ENCODE measurements around the gene AQP7.

AQP7 gene

DNA sequence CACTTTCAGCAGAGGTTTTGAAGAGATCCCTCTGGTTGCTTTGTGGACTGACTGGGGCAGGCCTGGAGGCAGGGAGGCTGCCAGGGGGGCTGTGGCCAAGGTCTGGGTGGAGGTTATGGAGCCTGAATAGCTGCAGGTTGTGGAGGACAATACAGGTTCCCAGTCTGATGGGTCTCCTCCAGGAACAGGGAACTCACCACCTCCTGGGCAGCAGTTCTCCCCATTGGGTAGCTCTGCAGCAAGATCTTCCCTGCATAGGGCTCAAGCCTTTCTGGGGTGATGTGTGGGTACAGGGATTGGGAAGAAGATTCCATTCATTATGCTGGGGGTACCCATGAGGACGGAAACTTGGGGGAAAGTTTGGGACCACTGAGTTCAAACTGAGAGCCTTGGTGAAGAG is 38.2 kb upstream of the AQP7 start:
- Histone ChIP-seq H3K79me2 (ENCODE audit: insufficient read depth, low read length) (no peaks in the 10 kb centered on the region), H3K27ac (ENCODE audit: low read length) (no peak overlapping the region), H3K27me3 (ENCODE audit: insufficient read depth, low read length, poor library complexity) (no peaks in the 10 kb centered on the region), H3K4me1 (ENCODE audit: insufficient read depth, low read length) (peaks cover 11% of the 10 kb centered on the region), H3K36me3 (ENCODE audit: insufficient read depth, low read length) (no peaks in the 10 kb centered on the region), H3K9ac (ENCODE audit: low read depth, low read length) (no peak overlapping the region), H4K20me1 (ENCODE audit: insufficient read depth, low read length) (no peaks in the 10 kb centered on the region), H2AFZ (ENCODE audit: low read depth, low read length) (no peak overlapping the region), H3K4me2 (ENCODE audit: insufficient read depth, low read length) (no peak overlapping the region), H3K9me3 (ENCODE audit: insufficient read depth, low read length, severe bottlenecking) (no peaks in the 10 kb centered on the region), H3K4me3 (ENCODE audit: low read depth in 1 of 2, low read length in 2 of 2) (no peak overlapping the region)
- ATAC-seq (ENCODE audit: insufficient read depth, low read depth) (no peak), DNase-seq (no peak)
- TF ChIP-seq EZH2 (IDR thresholded peaks at IDR 0.05; ENCODE audit: borderline replicate concordance, low read depth, low read length, severe bottlenecking) (no peak), CTCF (IDR thresholded peaks at IDR 0.05; ENCODE audit: borderline replicate concordance, extremely low read depth, low read length, poor library complexity, severe bottlenecking) (no peak)

GRCh38 chr9:33440204-33440603 is 37.8 kb upstream of the AQP7 start:
- Histone ChIP-seq H3K36me3 (ENCODE audit: insufficient read depth, low read length) (no peaks in the 10 kb centered on the region), H3K4me3 (ENCODE audit: low read depth in 1 of 2, low read length in 2 of 2) (no peak overlapping the region), H2AFZ (ENCODE audit: low read depth, low read length) (no peak overlapping the region), H3K9ac (ENCODE audit: low read depth, low read length) (no peak overlapping the region), H3K4me1 (ENCODE audit: insufficient read depth, low read length) (peaks cover 7% of the 10 kb centered on the region), H3K27ac (ENCODE audit: low read length) (no peak overlapping the region), H4K20me1 (ENCODE audit: insufficient read depth, low read length) (no peaks in the 10 kb centered on the region), H3K9me3 (ENCODE audit: insufficient read depth, low read length, severe bottlenecking) (no peaks in the 10 kb centered on the region), H3K27me3 (ENCODE audit: insufficient read depth, low read length, poor library complexity) (no peaks in the 10 kb centered on the region), H3K79me2 (ENCODE audit: insufficient read depth, low read length) (no peaks in the 10 kb centered on the region), H3K4me2 (ENCODE audit: insufficient read depth, low read length) (no peak overlapping the region)
- ATAC-seq (ENCODE audit: insufficient read depth, low read depth): no peak
- TF ChIP-seq EZH2 (IDR thresholded peaks at IDR 0.05; ENCODE audit: borderline replicate concordance, low read depth, low read length, severe bottlenecking) (no peak), CTCF (IDR thresholded peaks at IDR 0.05; ENCODE audit: borderline replicate concordance, extremely low read depth, low read length, poor library complexity, severe bottlenecking) (no peak)
- no peak for DNase-seq

DNA sequence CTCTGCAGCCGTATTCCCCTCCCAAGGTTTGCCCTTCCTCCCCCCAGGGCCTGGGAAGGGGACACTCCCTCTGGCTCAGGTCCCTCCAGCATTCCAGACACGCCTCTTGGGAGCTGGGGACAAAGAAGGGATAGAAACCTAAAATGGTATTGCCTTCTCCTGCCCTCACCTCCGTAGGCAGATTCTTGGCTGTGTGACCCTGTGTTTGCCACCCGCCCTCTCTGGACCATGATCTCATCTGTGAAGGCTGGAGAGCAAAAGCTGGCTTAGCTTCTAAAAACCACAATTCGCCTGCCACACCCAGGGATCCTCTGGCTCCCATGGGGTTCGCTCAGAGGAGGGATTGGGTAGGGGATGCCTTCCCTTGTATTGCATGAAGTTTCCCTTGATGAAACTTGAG is 37.4 kb upstream of the AQP7 start:
- no peaks in the 10 kb centered on the region for H4K20me1 ChIP-seq (ENCODE audit: insufficient read depth, low read length)

More for the DNA sequence above, 37.4 kb upstream of the AQP7 start:
- no peaks in the 10 kb centered on the region for H3K36me3 ChIP-seq (ENCODE audit: insufficient read depth, low read length)
- H3K4me2 ChIP-seq (ENCODE audit: insufficient read depth, low read length): no peak overlapping the region
- H3K9me3 ChIP-seq (ENCODE audit: insufficient read depth, low read length, severe bottlenecking): no peaks in the 10 kb centered on the region
- no peaks in the 10 kb centered on the region for H3K27me3 ChIP-seq (ENCODE audit: insufficient read depth, low read length, poor library complexity)
- H3K4me1 ChIP-seq (ENCODE audit: insufficient read depth, low read length): peaks cover 2% of the 10 kb centered on the region; the same call in 1 of the 2 replicates
- ATAC-seq (ENCODE audit: insufficient read depth, low read depth): no peak
- H3K9ac ChIP-seq (ENCODE audit: low read depth, low read length): no peak overlapping the region
- no peak overlapping the region for H2AFZ ChIP-seq (ENCODE audit: low read depth, low read length)
- H3K27ac ChIP-seq (ENCODE audit: low read length): no peak overlapping the region
- H3K79me2 ChIP-seq (ENCODE audit: insufficient read depth, low read length): no peaks in the 10 kb centered on the region
- no peak for DNase-seq
- TF ChIP-seq EZH2 (IDR thresholded peaks at IDR 0.05; ENCODE audit: borderline replicate concordance, low read depth, low read length, severe bottlenecking): no peak
- TF ChIP-seq CTCF (IDR thresholded peaks at IDR 0.05; ENCODE audit: borderline replicate concordance, extremely low read depth, low read length, poor library complexity, severe bottlenecking): no peak
- H3K4me3 ChIP-seq (ENCODE audit: low read depth in 1 of 2, low read length in 2 of 2): no peak overlapping the region
